HCT116 (cell line): ENCODE results near the gene PFN3. TPM values are rescaled to one million over a fixed set of nuclear protein-coding genes. Genes with fewer than 3 reads are reported as not detected.

Experiments used
- ATAC-seq: fragments of 200-7000 bp; cut with Tn5 transposase; 2 replicates; pipeline ENCODE4 v1.9.1; 2020; ENCODE audit warnings: mild to moderate bottlenecking, moderate library complexity
- BruUV-seq: library from RNA; stranded (reverse); fragments of 400-500 nt; replicated peaks from 2 replicates; lab custom pipeline; 2021; lab: Mats Ljungman, UMichigan
- CTCF ChIA-PET: fragments of 300-600 bp; sonication (Branson Sonifier 250); formaldehyde crosslinking; loops from one replicate; lab custom pipeline; 2021; ENCODE audit warnings: antibody characterized with exemption; lab: Charles Lee
- POLR2A ChIA-PET: fragments of 300-600, 350-600 bp; sonication (Branson Sonifier 250); formaldehyde crosslinking; loops from one replicate; lab custom pipeline; 2021; ENCODE audit warnings: antibody characterized with exemption; lab: Charles Lee
- RAD21 ChIA-PET, 2 experiments: fragments of 300-600 bp; sonication (Branson Sonifier 250); formaldehyde crosslinking; loops; one replicate each; lab custom pipeline; 2023; ENCODE audit warnings: low total read pairs in 2 of 2; ENCODE audit not compliant: uncharacterized antibody in 2 of 2, unreplicated experiment in 2 of 2, low non-redundant PET in 1 of 2; lab: Charles Lee
- DNase-seq: peaks from one replicate; pipeline ENCODE4 v3.0.0-alpha.2; 2010; ENCODE audit warnings: low read depth, low spot score
- H2AFZ ChIP-seq: fragments of 200-600 bp; shearing (Covaris generic), sonication (generic); 2 replicates; pipeline ENCODE4 v1.6.1; 2017; ENCODE audit warnings: low read depth, mixed run types, mixed read lengths, antibody characterized with exemption, low read length; ENCODE audit not compliant: poor library complexity, severe bottlenecking
- H3K27ac ChIP-seq: 2 replicates; pipeline ENCODE4 v1.5.1; 2012; ENCODE audit warnings: low read depth, low read length
- H3K27me3 ChIP-seq: fragments of 200-600 bp; sonication (generic); 2 replicates; pipeline ENCODE4 v1.6.1; 2016; ENCODE audit warnings: mixed run types, low read length, mixed read lengths; ENCODE audit not compliant: insufficient read depth
- H3K36me3 ChIP-seq, 2 experiments: fragments of 200-500 bp in 1 of 2; fragments of 200-600 bp in 1 of 2; sonication (Bioruptor generic) in 1 of 2; sonication (generic) in 1 of 2; 2 replicates each; pipeline versions ENCODE4 v1.5.1 to v1.6.1; 2014 to 2016; ENCODE audit warnings: low read length in 2 of 2, inconsistent platforms in 1 of 2, mixed read lengths in 1 of 2, mixed run types in 1 of 2; ENCODE audit not compliant: insufficient read depth in 2 of 2, control insufficient read depth in 1 of 2
- H3K4me1 ChIP-seq, 2 experiments: fragments of 200-600 bp in 1 of 2; sonication (generic) in 1 of 2; 2 replicates each; pipeline versions ENCODE4 v1.5.1 to v1.6.1; 2012 to 2017; ENCODE audit warnings: low read length in 2 of 2, inconsistent platforms in 1 of 2, mild to moderate bottlenecking in 1 of 2, mixed read lengths in 1 of 2, mixed run types in 1 of 2, moderate library complexity in 1 of 2; ENCODE audit not compliant: insufficient read depth in 2 of 2, control insufficient read depth in 1 of 2
- H3K4me2 ChIP-seq: fragments of 200-600 bp; sonication (generic); 2 replicates; pipeline ENCODE4 v1.6.1; 2017; ENCODE audit warnings: mixed run types, low read length, mixed read lengths
- H3K4me3 ChIP-seq, 2 experiments: fragments of 200-600 bp in 1 of 2; sonication (generic) in 1 of 2; replicated peaks in 1 of 2; 2 replicates each; pipeline ENCODE4 v1.5.1; 2011 to 2016; ENCODE audit warnings: low read length in 2 of 2, control low read depth in 1 of 2, low read depth in 1 of 2, mild to moderate bottlenecking in 1 of 2, mixed read lengths in 1 of 2, mixed run types in 1 of 2
- H3K79me2 ChIP-seq: fragments of 200-600 bp; sonication (generic); 2 replicates; pipeline ENCODE4 v1.6.1; 2017; ENCODE audit warnings: mild to moderate bottlenecking, mixed run types, low read length, moderate library complexity, mixed read lengths; ENCODE audit not compliant: insufficient read depth
- H3K9ac ChIP-seq: fragments of 200-600 bp; sonication (generic); 2 replicates; pipeline ENCODE4 v1.6.1; 2016; ENCODE audit warnings: low read length, mixed read lengths
- H3K9me2 ChIP-seq: fragments of 200-600 bp; sonication (generic), shearing (Covaris generic); 2 replicates; pipeline ENCODE4 v1.6.1; 2017; ENCODE audit warnings: mixed run types, mild to moderate bottlenecking, moderate library complexity; ENCODE audit not compliant: insufficient read depth
- H3K9me3 ChIP-seq, 2 experiments: fragments of 200-500 bp in 1 of 2; fragments of 200-600 bp in 1 of 2; sonication (Bioruptor generic) in 1 of 2; sonication (generic) in 1 of 2; 2 replicates each; pipeline ENCODE4 v1.6.1; 2014 to 2017; ENCODE audit warnings: low read length in 2 of 2, mixed read lengths in 2 of 2, inconsistent platforms in 1 of 2, low read depth in 1 of 2, mild to moderate bottlenecking in 1 of 2, mixed run types in 1 of 2, moderate library complexity in 1 of 2; ENCODE audit not compliant: control insufficient read depth in 1 of 2, insufficient read depth in 1 of 2
- H4K20me1 ChIP-seq: fragments of 200-600 bp; sonication (generic), shearing (Covaris generic); 2 replicates; pipeline ENCODE4 v1.6.1; 2017; ENCODE audit warnings: mixed run types, mild to moderate bottlenecking, moderate library complexity; ENCODE audit not compliant: insufficient read depth
- POLR2A ChIP-seq: IDR thresholded peaks from 2 replicates; pipeline ENCODE4 v1.7.0; 2011; ENCODE audit warnings: borderline replicate concordance; ENCODE audit not compliant: insufficient read depth, insufficient read length; ENCODE audit errors: extremely low read depth
- REST ChIP-seq: IDR thresholded peaks from 2 replicates; pipeline ENCODE4 v1.6.1; 2012; ENCODE audit warnings: low read depth
- TCF7L2 ChIP-seq: IDR thresholded peaks from 2 replicates; pipeline ENCODE4 v1.7.0; 2011; ENCODE audit warnings: borderline replicate concordance, inconsistent platforms; ENCODE audit not compliant: insufficient read depth, insufficient read length; ENCODE audit errors: extremely low read depth
- ZBTB33 ChIP-seq: IDR thresholded peaks from 2 replicates; pipeline ENCODE4 v1.6.1; 2011; ENCODE audit warnings: mild to moderate bottlenecking, low read length, moderate library complexity; ENCODE audit not compliant: insufficient replicate concordance; ENCODE audit errors: extremely low read depth
- intact Hi-C: fragments of 100-400 bp; cut with micrococcal nuclease; formaldehyde crosslinking; loops from 2 replicates; pipeline ENCODE4 v1.10.0; 2022
- total RNA-seq: library from RNA; stranded (reverse); gene quantifications from one replicate; pipeline ENCODE4 v1.2.1, GENCODE V29; 2021; ENCODE audit not compliant: unreplicated experiment

The PFN3 gene
- total RNA-seq, 1 experiment from 2014 or later: not detected

- TF ChIP-seq REST: no peak
- peak; percentile 45 for TF ChIP-seq TCF7L2
- TF ChIP-seq POLR2A: peak; percentile 44
- TF ChIP-seq, all 23 proteins: peak for 6
Measured at GRCh38 chr5:177351392-177352329, 48.8 kb downstream of the PFN3 start, which contains the start of gene LMAN2 (continued).

- no peak for DNase-seq
- Histone ChIP-seq H3K4me2 (peak overlapping the region; percentile 91), H3K4me1 (peaks cover 14 to 16% of the 10 kb centered on the region in 2 experiments), H3K9me2 (no peaks in the 10 kb centered on the region)
- POLR2A ChIA-PET: interaction anchor here (1.2 to 2.8 kb wide), 4 partner anchors 9 to 104 kb away, joined by 3 to 9 read pairs (median 5); no protein-coding TSS in a partner anchor
- CTCF ChIA-PET: interaction anchor here (1.2 to 2.3 kb wide), 5 partner anchors 16 to 104 kb away, joined by 3 to 9 read pairs (median 7); no protein-coding TSS in a partner anchor
- BruUV-seq: TSS peak; percentile 44
- no peak for TF ChIP-seq ZBTB33
- TF ChIP-seq, all 23 proteins: peak for 0
- ATAC-seq: no peak; the same call in 1 of the 2 replicates
- Histone ChIP-seq H3K27me3 (no peaks in the 10 kb centered on the region), H3K9me3 (peaks cover 0 to 4% of the 10 kb centered on the region in 2 experiments; a peak in 1 of 4 replicates), H3K27ac (peak overlapping the region; percentile 77), H2AFZ (no peak overlapping the region), H3K4me3 (peak overlapping the region; percentile 98 to 100), H3K36me3 (peaks cover 7 to 8% of the 10 kb centered on the region in 2 experiments; a peak in 3 of 4 replicates), H3K79me2 (peaks cover 56% of the 10 kb centered on the region), H3K9ac (peak overlapping the region; percentile 92), H4K20me1 (no peaks in the 10 kb centered on the region)
- RAD21 ChIA-PET: no interaction called here
- intact Hi-C loops: no loop called here
Measured at GRCh38 chr5:177350776-177351391, 49.6 kb downstream of the PFN3 start.

Other genes with a start within 250 kb of the PFN3 start
- gene RAB24, start 96.9 kb downstream of the PFN3 start, total RNA-seq: 13.5 TPM
- 223 TPM for gene PRELID1, start 96.9 kb downstream of the PFN3 start, total RNA-seq
- 37.6 TPM for gene MXD3, start 88.8 kb downstream of the PFN3 start, total RNA-seq
- gene LMAN2, start 49.0 kb downstream of the PFN3 start, total RNA-seq: 128 TPM
- 9.4 TPM for gene RGS14, start 42.7 kb downstream of the PFN3 start, total RNA-seq
- not detected for gene SLC34A1, start 16.2 kb downstream of the PFN3 start, total RNA-seq
- 30.0 TPM for gene F12, start 8.9 kb upstream of the PFN3 start, total RNA-seq
- 89.3 TPM for gene GRK6, start 26.0 kb upstream of the PFN3 start, total RNA-seq
- 39.9 TPM for gene PRR7, start 46.2 kb upstream of the PFN3 start, total RNA-seq
- gene DBN1, start 73.0 kb upstream of the PFN3 start, total RNA-seq: 144 TPM
- 153 TPM for gene PDLIM7, start 96.9 kb upstream of the PFN3 start, total RNA-seq
- 8.0 TPM for gene DOK3, start 109.2 kb upstream of the PFN3 start, total RNA-seq
- gene DDX41, start 116.3 kb upstream of the PFN3 start, total RNA-seq: 141 TPM
- gene FAM193B, start 153.9 kb upstream of the PFN3 start, total RNA-seq: 54.0 TPM
- gene TMED9, start 191.5 kb upstream of the PFN3 start, total RNA-seq: 133 TPM
- 25.2 TPM for gene B4GALT7, start 199.5 kb upstream of the PFN3 start, total RNA-seq